ENCODE results near the gene SLC49A4. TPM values are rescaled to one million over a fixed set of nuclear protein-coding genes. Genes with fewer than 3 reads are reported as not detected.

Gene SLC49A4
- polyA plus RNA-seq, 1 of the 3 experiments (the other 2 are of a cell fraction), result 6.4 TPM

DNA sequence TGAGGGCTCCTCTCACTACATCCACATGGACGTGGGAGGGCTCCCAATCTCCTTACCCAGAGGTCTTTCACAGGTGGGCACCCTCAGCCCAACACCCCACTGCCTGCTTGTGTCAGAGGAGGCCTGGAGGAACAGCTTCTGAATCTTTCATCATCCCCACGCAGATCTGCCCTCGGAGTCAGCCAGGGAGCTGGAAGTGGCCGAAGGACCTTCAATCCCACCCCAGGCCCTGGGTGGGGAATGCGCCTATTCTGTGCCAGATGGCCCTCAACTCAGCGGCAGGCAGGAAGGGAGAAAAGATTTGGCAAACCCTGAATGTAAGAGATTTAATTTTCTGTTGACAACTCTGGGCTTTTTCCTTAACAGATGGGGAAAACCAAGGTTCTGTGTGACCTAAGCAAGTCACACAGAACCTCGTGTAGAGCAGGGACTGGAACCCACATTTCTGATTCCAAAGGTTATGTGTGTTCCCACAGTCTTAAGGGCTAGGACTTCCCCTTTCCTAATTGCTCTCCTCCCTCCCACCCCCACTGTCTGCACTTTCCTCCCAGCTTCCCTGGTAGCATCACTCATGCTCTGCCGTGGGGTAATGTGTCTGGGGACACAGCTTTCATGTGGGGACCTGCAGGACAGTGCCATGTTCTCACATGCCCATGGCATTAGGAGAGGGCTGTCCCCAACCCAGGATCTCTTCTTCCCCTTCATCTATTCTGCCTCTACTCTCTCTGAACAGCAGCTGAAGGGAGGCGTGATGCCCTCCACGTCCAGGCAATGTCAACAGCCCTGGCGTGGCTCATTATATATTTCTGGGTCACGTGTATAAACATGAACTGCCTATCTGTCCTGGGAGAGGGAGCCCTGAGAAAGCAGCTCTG, 134.6 kb downstream of the SLC49A4 start:
- H3K79me2 ChIP-seq (ENCODE audit: insufficient read depth), result no peaks in the 10 kb centered on the region
- H3K27ac ChIP-seq (ENCODE audit: low read depth in 2 of 2, low read length in 1 of 2), result peak overlapping the region in 1 of 2 experiments; percentile 59; a peak in 2 of 4 replicates
- H4K20me1 ChIP-seq (ENCODE audit: insufficient read depth), result no peaks in the 10 kb centered on the region
- H3K4me1 ChIP-seq (ENCODE audit: control insufficient read depth in 1 of 2, insufficient read depth in 2 of 2, low read depth in 1 of 2, low read length in 1 of 2), result peaks cover 0 to 23% of the 10 kb centered on the region in 2 experiments; a peak in 1 of 4 replicates
- H2AFZ ChIP-seq (ENCODE audit: low read depth), result no peak overlapping the region
- peak in 1 of 2 experiments; percentile 9; a peak in 1 of 4 replicates for TF ChIP-seq EP300 (IDR thresholded peaks at IDR 0.05; ENCODE audit: borderline replicate concordance in 1 of 2, low read depth in 1 of 2, low read length in 1 of 2)
- TF ChIP-seq EZH2phosphoT487 (IDR thresholded peaks at IDR 0.05; ENCODE audit: borderline replicate concordance, low read depth), result no peak
- no peak for TF ChIP-seq SMC3 (IDR thresholded peaks at IDR 0.05; ENCODE audit: low read depth, low read length)
- no peak for TF ChIP-seq TEAD4 (IDR thresholded peaks at IDR 0.05; ENCODE audit: borderline replicate concordance, insufficient read depth)
- peak; percentile 85; the same call in 1 of the 2 replicates for TF ChIP-seq MXI1 (IDR thresholded peaks at IDR 0.05; ENCODE audit: low read depth, low read length)
- no peak for TF ChIP-seq RCOR1 (IDR thresholded peaks at IDR 0.05; ENCODE audit: low read length)
- no peak for TF ChIP-seq RAD21 (IDR thresholded peaks at IDR 0.05; ENCODE audit: low read length)
- 38% methylated on average over 8 of the region's 12 CpGs for WGBS (ENCODE audit: low lambda C conversion rate)
- H3K9me2 ChIP-seq, result no peaks in the 10 kb centered on the region
- H3K9ac ChIP-seq, result no peak overlapping the region
- CTCF ChIA-PET, result interaction anchor here (0.8 to 2.7 kb wide), 5 partner anchors 10 to 98 kb away, joined by 3 to 18 read pairs (median 5); partner anchors contain the start of gene SEMA5B
- H3K4me3 ChIP-seq (ENCODE audit: low read depth in 2 of 2, low read length in 1 of 2), result no peak overlapping the region
- no peaks in the 10 kb centered on the region for H3K36me3 ChIP-seq (replicated peaks in 1 of 2; ENCODE audit: control insufficient read depth in 1 of 2, insufficient read depth in 2 of 2, low read length in 1 of 2)
- no peaks in the 10 kb centered on the region for H3K27me3 ChIP-seq (ENCODE audit: insufficient read depth)
- peak; percentile 65 for DNase-seq
- H3F3A ChIP-seq (replicated peaks; ENCODE audit: insufficient read depth), result no peaks in the 10 kb centered on the region
- H3K4me2 ChIP-seq, result no peak overlapping the region
- H3K9me3 ChIP-seq, result no peaks in the 10 kb centered on the region
- POLR2A ChIA-PET, result interaction anchor here (0.7 kb wide), 1 partner anchor 201 kb away, joined by 3 read pairs; no protein-coding TSS in a partner anchor

DNA sequence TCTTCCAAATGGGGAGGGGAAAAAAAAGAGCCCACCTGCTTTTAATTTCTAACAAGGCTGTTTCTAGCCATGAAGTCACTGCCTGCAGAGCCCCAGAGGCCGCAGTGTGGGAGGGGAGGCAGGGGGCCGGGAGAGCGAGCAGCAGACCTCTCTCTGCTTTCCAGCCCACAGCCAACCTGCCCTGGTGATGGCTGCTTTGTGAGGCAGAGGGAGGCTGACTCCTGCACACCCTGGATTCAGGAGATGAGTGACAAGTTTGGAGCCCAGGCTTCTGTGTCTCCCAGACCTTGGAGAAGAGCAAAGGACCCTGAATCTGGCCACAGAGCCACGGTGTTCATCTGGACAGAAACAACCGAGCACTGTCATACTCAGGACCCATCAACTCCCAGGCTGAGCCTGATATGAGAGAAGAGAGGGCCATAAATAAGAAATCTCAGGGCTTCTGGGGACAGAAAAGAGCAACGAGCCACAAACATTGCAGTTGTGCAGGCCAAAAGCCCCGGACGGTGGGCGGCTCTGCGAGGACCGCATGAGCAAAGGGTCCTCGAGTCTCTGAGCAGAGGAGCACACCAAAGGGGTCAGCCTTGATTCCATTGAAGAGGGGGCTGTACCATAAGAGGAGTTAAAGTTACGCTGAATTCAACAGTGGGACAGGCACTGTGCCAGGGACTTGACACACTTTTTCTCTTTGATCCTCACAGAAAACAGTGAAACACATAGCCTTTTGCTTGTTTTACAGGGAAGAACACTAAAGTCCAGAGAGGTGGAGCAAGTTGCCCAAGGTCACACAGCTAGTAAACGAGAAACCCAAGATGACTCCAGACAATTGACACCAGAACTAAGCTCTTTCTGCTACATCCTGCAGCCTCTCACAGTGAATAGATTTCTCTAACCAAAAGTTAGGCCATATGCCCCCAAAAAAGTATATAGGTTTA, 135.5 kb downstream of the SLC49A4 start:
- H3K27me3 ChIP-seq (ENCODE audit: insufficient read depth), result no peaks in the 10 kb centered on the region
- no peaks in the 10 kb centered on the region for H3K36me3 ChIP-seq (replicated peaks in 1 of 2; ENCODE audit: control insufficient read depth in 1 of 2, insufficient read depth in 2 of 2, low read length in 1 of 2)
- no peaks in the 10 kb centered on the region for H3F3A ChIP-seq (replicated peaks; ENCODE audit: insufficient read depth)
- WGBS (ENCODE audit: low lambda C conversion rate), result 67% methylated on average over 12 of the region's 14 CpGs
- CTCF ChIA-PET, result interaction anchor here (2.7 kb wide), 2 partner anchors 12 to 97 kb away, joined by 12 to 18 read pairs; partner anchors contain the start of gene SEMA5B
- no peak overlapping the region for H3K9ac ChIP-seq
- H3K27ac ChIP-seq (ENCODE audit: low read depth in 2 of 2, low read length in 1 of 2), result peak overlapping the region in 1 of 2 experiments; percentile 11; a peak in 2 of 4 replicates
- H3K79me2 ChIP-seq (ENCODE audit: insufficient read depth), result no peaks in the 10 kb centered on the region
- no peak overlapping the region for H2AFZ ChIP-seq (ENCODE audit: low read depth)
- H3K4me1 ChIP-seq (ENCODE audit: control insufficient read depth in 1 of 2, insufficient read depth in 2 of 2, low read depth in 1 of 2, low read length in 1 of 2), result peaks cover 0 to 23% of the 10 kb centered on the region in 2 experiments; a peak in 1 of 4 replicates
- POLR2A ChIA-PET, result interaction anchor here (0.7 kb wide), 1 partner anchor 200 kb away, joined by 3 read pairs; no protein-coding TSS in a partner anchor
- H4K20me1 ChIP-seq (ENCODE audit: insufficient read depth), result no peaks in the 10 kb centered on the region
- no peak for TF ChIP-seq TCF12 (IDR thresholded peaks at IDR 0.05)
- H3K9me3 ChIP-seq, result no peaks in the 10 kb centered on the region
- no peak overlapping the region for H3K4me3 ChIP-seq (ENCODE audit: low read depth in 2 of 2, low read length in 1 of 2)
- H3K9me2 ChIP-seq, result no peaks in the 10 kb centered on the region
- DNase-seq, result peak; percentile 78
- no peak overlapping the region for H3K4me2 ChIP-seq

Other genes starting within 250 kb of the SLC49A4 start
- gene PARP9, start 230.8 kb upstream of the SLC49A4 start, polyA plus RNA-seq (2012; rRNA removed), result 13.5 and 17.4 TPM in 2 replicates
- gene DTX3L, start 230.7 kb upstream of the SLC49A4 start, polyA plus RNA-seq (2012; rRNA removed), result 2.6 and 2.7 TPM in 2 replicates
- not detected in 2 replicates for gene PARP15, start 217.4 kb upstream of the SLC49A4 start, polyA plus RNA-seq (2012; rRNA removed)
- 9.2 and 11.0 TPM in 2 replicates for gene PARP14, start 114.2 kb upstream of the SLC49A4 start, polyA plus RNA-seq (2012; rRNA removed)
- gene HSPBAP1, start 1.2 kb upstream of the SLC49A4 start, polyA plus RNA-seq (2012; rRNA removed), result 5.1 and 6.7 TPM in 2 replicates
- 0.43 and 0.75 TPM in 2 replicates for gene SEMA5B, start 232.7 kb downstream of the SLC49A4 start, polyA plus RNA-seq (2012; rRNA removed)

All from SK-N-SH (cell line).